Right lobe of liver (tissue), 6 donors: ENCODE data around the gene ZC2HC1C. TPM values are rescaled to one million over a fixed set of nuclear protein-coding genes. Genes with fewer than 3 reads are reported as not detected.

Experiments used
- ATAC-seq, 4 donors: fragments of 200-7000 bp; cut with Tn5 transposase; one replicate each; pipeline ENCODE4 v1.9.1; 2020; ENCODE audit warnings: mild to moderate bottlenecking in 4 of 4, moderate library complexity in 4 of 4
- DNase-seq, 3 donors: peaks; one replicate each; pipeline ENCODE4 v3.0.0-alpha.2; 2020
- H3K27ac ChIP-seq, 3 donors: fragments of 200-600 bp; one replicate each; pipeline ENCODE4 v1.8.0; 2022
- H3K27me3 ChIP-seq, 2 donors: fragments of 200-600 bp; one replicate each; pipeline ENCODE4 v1.8.0; 2022
- H3K36me3 ChIP-seq, 4 donors: fragments of 200-600 bp; sonication (generic) in 1 of 4; one replicate each; pipeline versions ENCODE4 v1.5.1 to v1.8.0; 2017 to 2022; ENCODE audit warnings: control low read depth in 1 of 4
- H3K4me1 ChIP-seq, 4 donors: fragments of 200-600 bp; sonication (generic) in 1 of 4; one replicate each; pipeline versions ENCODE4 v1.5.1 to v1.8.0; 2017 to 2022; ENCODE audit warnings: control low read depth in 1 of 4
- H3K4me3 ChIP-seq, 3 donors: fragments of 200-600 bp; one replicate each; pipeline ENCODE4 v1.8.0; 2022
- H3K9me3 ChIP-seq, 4 donors: fragments of 200-600 bp; sonication (generic) in 1 of 4; one replicate each; pipeline versions ENCODE4 v1.5.1 to v1.8.0; 2017 to 2022; ENCODE audit warnings: control low read depth in 1 of 4
- POLR2A ChIP-seq: fragments of 450-650 bp; IDR thresholded peaks from one replicate; pipeline ENCODE4 v1.6.1; 2017; ENCODE audit warnings: antibody characterized with exemption, mild to moderate bottlenecking
- WGBS: methylation state at CpG from one replicate; pipeline ENCODE4 v1.1.6; 2018; ENCODE audit warnings: low coverage, low lambda C conversion rate; ENCODE audit not compliant: insufficient coverage; ENCODE audit errors: missing lambda C conversion rate; 5-methylcytosine and 5-hydroxymethylcytosine counted together
- intact Hi-C, 2 donors: fragments of 100-400 bp; cut with DNase I; formaldehyde crosslinking; loops; one replicate each; pipeline versions ENCODE4 v1.11.2 to v1.14.1; 2022
- total RNA-seq, 6 experiments: library from RNA; depleted of rRNA in 2 of 6; stranded (reverse); fragments of >200 nt in 2 of 6; fragmentation: NEBNext Ultra II Directional in 3 of 6; extraction: Animal tissue kit (Norgen Biotek cat#: 25700) in 3 of 6; gene quantifications; one replicate each; pipeline versions ENCODE4 v1.1.0 to v1.2.4, GENCODE V29; 2016 to 2023
- TF ChIP-seq, protein P1 (sequence below), 4 donors: fragments of 200-600 bp in 3 of 4; fragments of 450-650 bp in 1 of 4; IDR thresholded peaks; one replicate each; pipeline versions ENCODE4 v1.5.1 to v1.8.0; 2016 to 2022; ENCODE audit warnings: antibody characterized with exemption in 4 of 4, mild to moderate bottlenecking in 2 of 4
- donor health status: DM: no; HTN: yes; CAD: no.
- donor health status: DM: no; HTN: no; CAD: no.
- donor health status: DM: no; HTN: no; CAD: no.
- donor health status: DM: no; HTN: yes; CAD: no.
- donor health status: DM: no; HTN: yes; CAD: no.

ZC2HC1C gene
- total RNA-seq, 6 experiments from 2014 or later: 2.1 to 9.6 (median 3.1) TPM

- no peak for DNase-seq
- intact Hi-C loops: no loop called here
- TF ChIP-seq, protein P1, sequence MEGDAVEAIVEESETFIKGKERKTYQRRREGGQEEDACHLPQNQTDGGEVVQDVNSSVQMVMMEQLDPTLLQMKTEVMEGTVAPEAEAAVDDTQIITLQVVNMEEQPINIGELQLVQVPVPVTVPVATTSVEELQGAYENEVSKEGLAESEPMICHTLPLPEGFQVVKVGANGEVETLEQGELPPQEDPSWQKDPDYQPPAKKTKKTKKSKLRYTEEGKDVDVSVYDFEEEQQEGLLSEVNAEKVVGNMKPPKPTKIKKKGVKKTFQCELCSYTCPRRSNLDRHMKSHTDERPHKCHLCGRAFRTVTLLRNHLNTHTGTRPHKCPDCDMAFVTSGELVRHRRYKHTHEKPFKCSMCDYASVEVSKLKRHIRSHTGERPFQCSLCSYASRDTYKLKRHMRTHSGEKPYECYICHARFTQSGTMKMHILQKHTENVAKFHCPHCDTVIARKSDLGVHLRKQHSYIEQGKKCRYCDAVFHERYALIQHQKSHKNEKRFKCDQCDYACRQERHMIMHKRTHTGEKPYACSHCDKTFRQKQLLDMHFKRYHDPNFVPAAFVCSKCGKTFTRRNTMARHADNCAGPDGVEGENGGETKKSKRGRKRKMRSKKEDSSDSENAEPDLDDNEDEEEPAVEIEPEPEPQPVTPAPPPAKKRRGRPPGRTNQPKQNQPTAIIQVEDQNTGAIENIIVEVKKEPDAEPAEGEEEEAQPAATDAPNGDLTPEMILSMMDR (IDR thresholded peaks at IDR 0.05): no peak
- no peak for TF ChIP-seq POLR2A
- Histone ChIP-seq H3K27me3 (no peaks in the 10 kb centered on the region), H3K9me3 (no peaks in the 10 kb centered on the region), H3K27ac (no peak overlapping the region), H3K36me3 (peaks cover 6 to 66% (median 27%) of the 10 kb centered on the region in 4 donors), H3K4me1 (no peaks in the 10 kb centered on the region), H3K4me3 (no peak overlapping the region)
- 100% methylated on average over 2 of the region's 2 CpGs for WGBS
- ATAC-seq: no peak
Measured at GRCh38 chr14:75119056-75119455, 49.6 kb downstream of the ZC2HC1C start.

GRCh38 chr14:75120541-75121291, 51.3 kb downstream of the ZC2HC1C start:
- H3K27me3 ChIP-seq: no peaks in the 10 kb centered on the region
- H3K9me3 ChIP-seq: no peaks in the 10 kb centered on the region
- 39% methylated on average over 3 of the region's 3 CpGs for WGBS
- no peak for TF ChIP-seq POLR2A
- TF ChIP-seq, protein P1 (IDR thresholded peaks at IDR 0.05): no peak
- peak in 2 of 4 donors; percentile 26 to 39 for ATAC-seq
- DNase-seq: no peak
- peaks cover 0 to 2% (median under 1%) of the 10 kb centered on the region in 4 donors for H3K4me1 ChIP-seq
- H3K27ac ChIP-seq: no peak overlapping the region
- no peak overlapping the region for H3K4me3 ChIP-seq
- intact Hi-C loops: no loop called here
- H3K36me3 ChIP-seq: peaks cover 6 to 49% (median 21%) of the 10 kb centered on the region in 4 donors

GRCh38 chr14:75121552-75121951, 52.1 kb downstream of the ZC2HC1C start:
- ATAC-seq (no peak), DNase-seq (no peak)
- TF ChIP-seq, protein P1 (IDR thresholded peaks at IDR 0.05): no peak
- TF ChIP-seq POLR2A: no peak
- Histone ChIP-seq H3K27ac (no peak overlapping the region), H3K9me3 (no peaks in the 10 kb centered on the region), H3K4me3 (no peak overlapping the region), H3K4me1 (peaks cover 0 to 8% (median 3%) of the 10 kb centered on the region in 4 donors), H3K36me3 (peaks cover under 1 to 41% (median 16%) of the 10 kb centered on the region in 4 donors), H3K27me3 (no peaks in the 10 kb centered on the region)
- WGBS: 90% methylated on average over 7 of the region's 7 CpGs
- intact Hi-C loops: no loop called here

- TF ChIP-seq, protein P1 (IDR thresholded peaks at IDR 0.05): no peak
- no peak for TF ChIP-seq POLR2A
- no peak for DNase-seq
- 62% methylated on average over 7 of the region's 7 CpGs for WGBS
- intact Hi-C loops: no loop called here
- Histone ChIP-seq H3K36me3 (peaks cover 0 to 17% (median 11%) of the 10 kb centered on the region in 4 donors), H3K4me1 (peaks cover 0 to 13% (median 4%) of the 10 kb centered on the region in 4 donors), H3K9me3 (no peaks in the 10 kb centered on the region), H3K4me3 (no peak overlapping the region), H3K27me3 (no peaks in the 10 kb centered on the region), H3K27ac (no peak overlapping the region)
- peak; percentile 9 to 53 (median 30) for ATAC-seq
Measured at GRCh38 chr14:75123991-75124390, 54.5 kb downstream of the ZC2HC1C start.
